ENCODE results near the gene TSHZ1.

Gene TSHZ1

DNA sequence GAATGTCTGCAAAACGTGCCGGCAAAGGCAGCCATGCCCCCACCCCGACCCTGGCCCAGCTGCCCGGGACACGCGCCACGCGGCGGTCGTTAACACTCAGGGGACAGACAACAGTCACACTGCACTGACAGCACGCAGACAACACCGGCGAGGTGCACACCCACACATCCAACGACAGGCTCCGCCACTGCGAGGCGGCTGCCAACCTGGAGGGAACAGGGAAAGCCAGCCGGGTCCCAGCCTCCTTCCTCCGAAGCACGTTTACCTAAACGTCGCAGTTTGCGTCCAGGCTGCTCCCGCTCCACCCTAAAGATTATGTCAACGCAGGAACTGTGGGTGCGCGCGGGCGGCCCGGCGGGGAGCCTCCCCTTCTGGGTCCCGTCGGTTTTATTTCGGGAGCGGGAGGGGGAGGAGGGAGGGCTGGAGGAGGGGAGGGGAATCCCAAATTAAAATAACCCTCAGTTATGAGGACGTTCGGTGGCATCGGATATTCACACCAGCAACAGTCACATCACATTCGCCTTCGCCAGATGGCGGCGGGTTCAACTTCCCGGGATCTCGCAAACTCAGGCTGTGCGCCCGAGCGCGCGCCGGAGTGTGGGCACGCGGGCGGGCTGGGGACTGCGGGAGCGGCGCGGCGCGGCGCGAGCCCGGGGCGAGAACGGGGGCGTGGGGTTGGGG is 2.3 kb upstream of the TSHZ1 start:
- peak in 1 of 2 donors; percentile 34 for DNase-seq

GRCh38 chr18:75208836-75209128 is 1.8 kb upstream of the TSHZ1 start:
- peak in 1 of 2 donors; percentile 63 for DNase-seq

GRCh38 chr18:75209129-75209950 is 1.3 kb upstream of the TSHZ1 start, which contains the start of gene PTGR3:
Gene PTGR3 (minus strand): TSS chr18:75209139. CDS start chr18:75209058, 81 bp downstream.
- peak; percentile 66 to 76 for DNase-seq

GRCh38 chr18:75209951-75210258 is 692 bp upstream of the TSHZ1 start:
- DNase-seq: no peak

DNA sequence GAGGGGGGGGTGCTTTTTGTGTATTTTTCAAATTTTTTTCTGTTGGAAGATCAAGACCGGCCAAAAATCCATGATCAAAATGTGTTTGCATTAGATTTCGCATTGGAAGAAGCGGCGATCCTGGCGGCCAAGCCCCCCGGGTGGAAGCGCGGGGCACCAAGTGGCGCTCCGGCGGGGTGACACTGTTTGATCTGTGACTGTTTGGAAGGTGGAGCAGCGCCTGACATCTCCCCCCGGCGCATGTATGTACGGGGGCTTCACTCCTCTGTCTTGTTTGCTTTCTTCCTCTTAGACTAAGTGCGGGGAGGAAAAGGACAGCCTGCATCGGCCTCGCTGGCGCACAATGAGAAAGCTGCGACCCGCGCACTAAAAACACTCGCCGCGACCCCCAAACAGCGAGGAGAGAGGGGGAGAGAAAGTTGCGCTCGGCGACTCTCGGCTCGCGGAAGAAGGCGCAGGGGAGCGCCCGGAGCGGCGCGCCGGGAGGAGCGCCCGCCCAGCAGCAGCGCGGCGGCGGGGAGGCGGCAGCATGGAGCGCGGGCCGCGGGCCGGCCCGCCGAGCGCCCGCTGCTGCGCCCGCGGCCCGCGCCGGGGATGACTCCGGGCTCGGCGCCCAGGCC is 515 bp downstream of the TSHZ1 start:
- peak; percentile 4 to 9 for DNase-seq

DNA sequence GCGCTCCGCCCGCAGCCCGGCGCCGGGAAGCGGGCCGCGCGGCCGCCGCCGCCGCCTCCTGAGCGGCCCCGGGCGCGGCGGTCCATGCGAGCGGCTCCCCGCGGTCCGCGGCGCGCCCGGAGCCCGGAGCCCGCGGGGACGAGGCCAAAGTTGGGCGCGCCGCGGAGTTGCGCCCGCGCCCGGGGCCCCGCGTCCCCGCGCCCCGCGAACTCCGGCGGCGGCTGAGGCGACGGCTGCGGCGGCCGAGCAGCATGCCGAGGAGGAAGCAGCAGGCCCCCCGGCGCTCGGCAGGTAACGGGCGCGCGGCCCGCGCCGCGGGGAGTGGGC is 992 bp downstream of the TSHZ1 start:
- DNase-seq: no peak

GRCh38 chr18:75211953-75212750 is 1.6 kb downstream of the TSHZ1 start:
- peak in 1 of 2 donors; percentile 30 for DNase-seq

DNA sequence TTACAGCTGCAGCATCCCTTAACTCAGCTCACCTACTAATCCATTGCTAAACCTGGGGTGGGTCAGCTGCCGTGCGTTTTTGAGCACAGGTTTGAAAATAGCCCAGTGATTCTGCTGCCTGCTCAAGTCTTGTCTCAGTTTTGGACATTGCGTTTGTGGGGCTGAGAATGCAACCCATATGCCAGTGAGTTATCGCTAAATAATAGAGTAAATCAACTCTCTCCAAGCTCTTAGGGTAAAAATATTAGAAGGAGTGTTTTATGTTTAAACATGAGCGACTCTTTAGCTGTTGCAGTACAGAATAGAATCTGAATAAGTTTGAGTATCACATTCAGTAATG is 2.1 kb downstream of the TSHZ1 start:
- DNase-seq: no peak

DNA sequence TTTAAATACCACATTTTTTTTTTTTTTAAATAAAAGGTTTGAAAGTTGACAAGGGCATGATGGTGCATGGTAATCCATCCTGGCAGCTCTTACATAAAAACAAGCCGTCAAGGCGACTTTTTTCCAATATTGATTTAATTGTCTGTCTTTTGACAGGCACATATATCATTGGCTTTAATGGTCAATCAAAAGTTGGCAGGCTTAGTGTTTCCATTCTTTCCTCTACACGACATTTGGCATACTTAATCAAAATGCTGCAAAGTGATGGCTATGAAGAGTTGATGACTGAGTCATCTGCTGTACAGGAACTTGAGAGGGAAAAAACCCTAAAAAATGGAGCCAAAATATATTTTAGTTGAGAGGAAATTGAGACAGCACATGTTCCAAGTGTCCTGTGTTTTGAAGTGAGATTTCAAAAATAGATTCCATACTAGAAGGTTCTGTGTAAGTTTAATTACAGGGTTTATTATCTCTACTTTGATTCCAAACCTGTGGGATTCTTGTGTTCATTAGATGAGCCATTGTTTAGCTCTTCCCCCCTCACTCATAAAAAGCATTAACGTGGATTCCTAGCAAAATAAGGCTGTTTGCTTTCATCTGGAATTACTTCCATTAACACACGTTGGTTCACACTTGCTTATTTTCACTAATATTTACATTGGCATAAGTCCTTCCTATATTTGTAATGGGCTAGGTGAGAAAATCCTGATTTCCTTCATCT is 3.2 kb downstream of the TSHZ1 start:
- peak in 1 of 2 donors; percentile 24 for DNase-seq

DNA sequence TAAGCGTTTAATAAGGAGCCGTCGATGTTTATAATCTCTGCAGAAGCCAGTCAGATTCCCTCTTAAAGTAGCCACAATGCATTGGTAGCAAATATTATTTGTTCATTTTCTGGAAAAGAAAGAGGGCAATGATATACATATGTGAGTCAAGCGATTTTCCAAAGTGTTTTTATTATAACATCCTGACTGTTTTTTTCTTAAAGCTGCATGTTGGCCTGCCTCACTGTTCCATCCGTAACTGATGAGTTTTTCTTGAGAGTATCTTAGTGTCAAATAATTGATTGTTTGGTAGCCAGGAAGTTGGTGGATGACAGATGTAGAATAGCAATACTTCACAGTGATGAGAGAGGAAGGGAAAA is 3.7 kb downstream of the TSHZ1 start:
- DNase-seq: no peak

GRCh38 chr18:75214766-75215510 is 4.3 kb downstream of the TSHZ1 start:
- DNase-seq: no peak

GRCh38 chr18:75215663-75216062 is 5.1 kb downstream of the TSHZ1 start:
- no peak for DNase-seq

GRCh38 chr18:75216212-75216910 is 5.8 kb downstream of the TSHZ1 start:
- DNase-seq: peak in 1 of 2 donors; percentile 33

DNA sequence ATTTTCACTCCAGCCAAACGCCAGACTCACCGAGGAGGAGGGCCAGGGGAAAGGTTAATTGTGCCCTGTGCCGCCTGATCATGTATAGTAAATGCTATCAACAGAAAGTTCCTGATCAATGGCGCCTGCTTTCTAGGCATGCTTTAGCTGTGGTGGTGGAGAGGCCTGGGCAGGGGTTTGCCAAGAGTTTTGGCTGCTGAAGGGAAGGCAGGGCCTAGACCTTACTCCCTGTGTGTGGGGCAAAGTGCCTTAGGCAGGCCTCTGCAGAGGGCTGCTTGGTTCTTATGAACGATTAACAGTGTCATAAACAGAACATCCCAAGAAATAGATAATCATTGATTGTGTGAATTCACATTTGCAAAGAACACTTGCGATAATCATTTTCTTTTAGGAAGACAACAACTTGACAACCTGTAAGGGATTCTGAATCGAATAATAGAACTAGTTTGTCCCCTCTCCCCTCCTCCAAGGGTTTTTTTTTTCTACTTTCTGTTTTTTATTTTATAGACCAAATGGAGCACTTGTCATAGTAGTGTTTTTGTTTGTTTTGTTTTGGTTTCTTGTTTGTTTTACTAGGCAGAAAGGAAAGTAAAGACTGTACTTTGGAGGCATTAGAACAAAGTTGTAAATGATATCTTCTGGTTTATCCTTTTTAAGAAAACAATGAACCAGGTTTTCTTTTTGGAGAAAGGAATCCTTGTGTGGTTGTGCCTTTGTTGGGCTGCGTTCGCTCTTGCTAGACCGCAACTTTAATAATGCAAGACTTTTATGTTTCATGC is 6.5 kb downstream of the TSHZ1 start:
- DNase-seq: no peak

- DNase-seq: no peak
Measured at GRCh38 chr18:75218065-75218923, 7.7 kb downstream of the TSHZ1 start.

DNA sequence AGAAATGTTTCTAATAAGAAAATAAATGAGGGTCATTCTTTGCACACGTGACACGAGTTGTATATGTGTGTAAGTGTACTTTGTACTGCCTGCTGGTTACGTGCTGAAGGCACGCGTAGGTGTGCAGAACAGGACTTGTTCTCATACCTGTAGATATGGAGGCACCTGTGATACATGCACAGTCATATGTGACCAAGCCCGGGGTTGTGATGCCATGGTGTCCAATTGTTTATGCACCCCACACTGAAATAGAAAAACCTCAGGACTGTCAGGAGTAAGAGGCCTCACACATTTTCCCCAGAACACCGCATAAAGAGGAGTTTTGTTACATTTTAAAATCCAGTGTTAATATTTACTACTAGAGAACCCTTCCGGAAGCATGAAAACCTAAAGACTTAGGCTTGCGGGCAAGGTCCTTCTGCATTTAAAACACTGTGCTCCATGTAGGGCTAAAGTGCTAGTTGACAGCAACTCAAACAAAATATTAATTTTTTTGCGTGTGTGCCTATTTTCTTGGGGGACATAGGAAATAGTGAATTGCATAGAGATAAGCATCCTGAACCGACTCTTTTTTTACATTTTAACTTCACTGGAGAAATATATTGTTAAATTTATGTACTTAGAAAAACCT is 9.3 kb downstream of the TSHZ1 start:
- no peak for DNase-seq

DNA sequence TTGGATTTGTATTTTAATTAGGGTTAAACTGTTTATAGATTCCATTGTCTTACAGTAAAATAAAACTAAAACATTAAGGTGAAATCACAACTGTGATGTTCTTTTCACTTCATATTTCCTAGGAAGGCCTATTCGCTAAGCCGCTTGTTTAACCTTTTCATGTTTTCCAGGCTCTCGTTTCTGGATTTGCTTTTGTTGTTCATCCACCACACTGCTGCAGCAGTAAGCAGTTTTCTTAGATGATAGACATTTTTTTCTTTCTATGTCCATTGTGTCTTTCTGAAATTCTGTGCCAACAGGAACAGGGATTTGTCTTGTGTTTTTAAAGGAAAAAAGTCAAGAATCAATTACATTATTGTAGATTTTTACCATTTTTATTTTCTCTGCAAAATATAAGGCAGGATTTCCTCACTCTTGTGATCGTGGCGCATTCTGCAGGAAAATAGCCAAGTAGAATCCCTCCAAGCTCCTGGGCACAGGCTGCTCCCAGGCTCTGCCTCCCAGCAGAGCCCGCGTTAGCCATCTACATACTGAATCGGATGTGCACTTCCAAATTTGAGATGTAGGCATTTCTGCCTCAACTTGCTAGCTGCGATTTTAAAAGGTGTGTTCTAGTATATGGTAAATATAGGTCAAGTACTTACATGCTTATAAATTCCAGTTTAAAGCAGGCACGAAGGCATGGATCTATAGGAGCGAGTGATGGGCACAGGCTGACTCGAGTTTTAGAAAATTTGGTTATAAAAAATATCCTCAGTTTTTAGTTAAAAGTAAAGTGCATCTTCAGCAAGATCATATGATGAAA is 10.2 kb downstream of the TSHZ1 start:
- DNase-seq: no peak

DNA sequence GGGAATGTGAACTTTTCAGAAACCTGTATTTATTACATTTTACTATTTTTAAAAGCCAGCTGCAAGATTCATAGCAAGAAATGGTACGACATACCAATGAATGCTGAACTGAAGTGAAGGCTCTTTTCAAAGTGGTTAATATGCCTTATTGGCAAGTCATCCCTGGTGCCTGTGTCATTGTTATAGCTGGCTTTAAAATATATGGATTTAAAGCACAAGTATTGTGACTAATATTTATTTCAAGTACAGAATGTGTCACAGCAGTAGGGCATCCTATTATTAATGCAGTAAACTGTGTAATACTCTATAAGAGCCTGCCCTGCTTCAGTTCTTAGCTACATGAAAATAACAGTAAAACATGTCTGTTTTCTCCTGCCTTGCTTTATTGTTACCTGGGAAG is 10.8 kb downstream of the TSHZ1 start:
- no peak for DNase-seq
